Measurements from ENCODE around the gene SH2B3. TPM values are rescaled to one million over a fixed set of nuclear protein-coding genes. Genes with fewer than 3 reads are reported as not detected.
"Not testable (repeated sequence)": the region's sequence is repeated elsewhere in the genome, so short reads cannot be mapped to it uniquely, and the experiment has no call there.

SH2B3 gene
- total RNA-seq, 1 experiment from 2014 or later, result 57.1 TPM

GRCh38 chr12:111462210-111462769 is 56.6 kb downstream of the SH2B3 start:
- in situ Hi-C loops (cut with HindIII; ENCODE audit: low pct_unique_long_range_greater_than_20kb, low sequenced_read_pairs), result no loop called here
- DNase-seq (ENCODE audit: low read depth, low spot score), result no peak

- in situ Hi-C loops (cut with HindIII; ENCODE audit: low pct_unique_long_range_greater_than_20kb, low sequenced_read_pairs), result no loop called here
- DNase-seq (ENCODE audit: low read depth, low spot score), result peak; percentile 29
These were observed 61.6 kb downstream of the SH2B3 start for GRCh38 chr12:111467092-111467856.

GRCh38 chr12:111467857-111468241 is 62.1 kb downstream of the SH2B3 start:
- no peak for DNase-seq (ENCODE audit: low read depth, low spot score)

GRCh38 chr12:111469401-111469800 is 63.7 kb downstream of the SH2B3 start:
- DNase-seq (ENCODE audit: low read depth, low spot score), result no peak
- in situ Hi-C loops (cut with HindIII; ENCODE audit: low pct_unique_long_range_greater_than_20kb, low sequenced_read_pairs), result no loop called here

More at GRCh38 chr12:111467857-111468241, 62.1 kb downstream of the SH2B3 start:
- in situ Hi-C loops (cut with HindIII; ENCODE audit: low pct_unique_long_range_greater_than_20kb, low sequenced_read_pairs), result no loop called here

- DNase-seq (ENCODE audit: low read depth, low spot score), result no peak
- in situ Hi-C loops (cut with HindIII; ENCODE audit: low pct_unique_long_range_greater_than_20kb, low sequenced_read_pairs), result no loop called here
These were observed 65.5 kb downstream of the SH2B3 start for GRCh38 chr12:111471236-111471635.

GRCh38 chr12:111482462-111482861 is 76.7 kb downstream of the SH2B3 start:
- in situ Hi-C loops (cut with HindIII; ENCODE audit: low pct_unique_long_range_greater_than_20kb, low sequenced_read_pairs), result no loop called here
- DNase-seq (ENCODE audit: low read depth, low spot score), result no peak

- DNase-seq (ENCODE audit: low read depth, low spot score), result no peak
- in situ Hi-C loops (cut with HindIII; ENCODE audit: low pct_unique_long_range_greater_than_20kb, low sequenced_read_pairs), result no loop called here
These were observed 82.5 kb downstream of the SH2B3 start for GRCh38 chr12:111488271-111488670.

- in situ Hi-C loops (cut with HindIII; ENCODE audit: low pct_unique_long_range_greater_than_20kb, low sequenced_read_pairs), result no loop called here
- no peak for DNase-seq (ENCODE audit: low read depth, low spot score)
These were observed 83.1 kb downstream of the SH2B3 start for GRCh38 chr12:111488798-111489197.

- DNase-seq (ENCODE audit: low read depth, low spot score); in situ Hi-C loops (cut with HindIII; ENCODE audit: low pct_unique_long_range_greater_than_20kb, low sequenced_read_pairs): not testable (repeated sequence)
These were observed 87.3 kb downstream of the SH2B3 start for GRCh38 chr12:111492979-111493378.

- in situ Hi-C loops (cut with HindIII; ENCODE audit: low pct_unique_long_range_greater_than_20kb, low sequenced_read_pairs), result no loop called here
- DNase-seq (ENCODE audit: low read depth, low spot score), result no peak
These were observed 89.0 kb downstream of the SH2B3 start for GRCh38 chr12:111494676-111495075.

Other genes starting within 250 kb of the SH2B3 start
- 3.7 and 5.0 TPM in 2 replicates for gene PHETA1, start 36.8 kb upstream of the SH2B3 start, total RNA-seq (2014; rRNA removed; shearing (Covaris generic))
- gene ATXN2, start 193.4 kb downstream of the SH2B3 start, total RNA-seq (2014; rRNA removed; shearing (Covaris generic)), result 12.4 and 12.8 TPM in 2 replicates

Measured in SK-MEL-5 (cell line).